NCI-H226 (cell line): ENCODE results near the gene RIPK1.
"Not testable (repeated sequence)": the region's sequence is repeated elsewhere in the genome, so short reads cannot be mapped to it uniquely, and the experiment has no call there.

Experiments used
- DNase-seq: peaks from one replicate; pipeline ENCODE4 v3.0.0-alpha.2; 2015

Gene RIPK1

GRCh38 chr6:3046295-3046694 lies 22.0 kb upstream of the RIPK1 start:
- DNase-seq = no peak

- DNase-seq = not testable (repeated sequence)
Observed at GRCh38 chr6:3048009-3048408, 20.3 kb upstream of the RIPK1 start.

- DNase-seq = no peak
Observed at GRCh38 chr6:3052481-3053230, 15.6 kb upstream of the RIPK1 start.

GRCh38 chr6:3053231-3053508 lies 15.1 kb upstream of the RIPK1 start:
- no peak for DNase-seq

- DNase-seq = not testable (repeated sequence)
Observed at GRCh38 chr6:3054229-3055157, 13.8 kb upstream of the RIPK1 start.

GRCh38 chr6:3055158-3055499 lies 13.2 kb upstream of the RIPK1 start:
- not testable (repeated sequence) for DNase-seq

- no peak for DNase-seq
Observed at GRCh38 chr6:3057063-3057770, 11.1 kb upstream of the RIPK1 start.

- DNase-seq = no peak
Observed at GRCh38 chr6:3058957-3059356, 9.3 kb upstream of the RIPK1 start.

- DNase-seq = not testable (repeated sequence)
Observed at GRCh38 chr6:3060092-3060491, 8.2 kb upstream of the RIPK1 start.

GRCh38 chr6:3061501-3061941 lies 6.8 kb upstream of the RIPK1 start:
- DNase-seq = peak; percentile 93

- DNase-seq = not testable (repeated sequence)
Observed at GRCh38 chr6:3063340-3063732, 5.0 kb upstream of the RIPK1 start.

GRCh38 chr6:3063733-3064700 lies 4.3 kb upstream of the RIPK1 start:
- DNase-seq = peak; percentile 95

GRCh38 chr6:3071568-3071967 lies 3.3 kb downstream of the RIPK1 start:
- DNase-seq = no peak

GRCh38 chr6:3072798-3073197 lies 4.5 kb downstream of the RIPK1 start:
- no peak for DNase-seq

- no peak for DNase-seq
Observed at GRCh38 chr6:3073382-3073781, 5.1 kb downstream of the RIPK1 start.

GRCh38 chr6:3075772-3076113 lies 7.4 kb downstream of the RIPK1 start:
- no peak for DNase-seq

GRCh38 chr6:3076320-3076719 lies 8.0 kb downstream of the RIPK1 start:
- DNase-seq = no peak

- no peak for DNase-seq
Observed at GRCh38 chr6:3077430-3077829, 9.1 kb downstream of the RIPK1 start.

- not testable (repeated sequence) for DNase-seq
Observed at GRCh38 chr6:3078952-3079351, 10.7 kb downstream of the RIPK1 start.

GRCh38 chr6:3079682-3080081 lies 11.4 kb downstream of the RIPK1 start:
- DNase-seq = no peak

GRCh38 chr6:3081960-3082359 lies 13.7 kb downstream of the RIPK1 start:
- DNase-seq = no peak

GRCh38 chr6:3085074-3085473 lies 16.8 kb downstream of the RIPK1 start:
- no peak for DNase-seq
